ENCODE data around the gene SDHAF1. TPM values are rescaled to one million over a fixed set of nuclear protein-coding genes. Genes with fewer than 3 reads are reported as not detected.

SDHAF1 gene
- total and polyA plus RNA-seq, 2 of the 8 experiments (the other 6 are each of a cell fraction or from before 2014, with no cell fraction given), result 16.0 to 21.3 TPM

- Histone ChIP-seq H3K4ac (replicated peaks; ENCODE audit: insufficient read length, low read depth, low read length) (no peak overlapping the region), H2AK5ac (ENCODE audit: low read depth, low read length) (no peak overlapping the region), H3K56ac (replicated peaks; ENCODE audit: insufficient read length, low read depth, low read length) (no peak overlapping the region), H3K36me3 (ENCODE audit: control insufficient read depth in 2 of 4, insufficient read depth in 4 of 4, low read length in 3 of 4) (no peaks in the 10 kb centered on the region), H2BK120ac (replicated peaks; ENCODE audit: low read depth, low read length) (no peak overlapping the region), H3K4me2 (ENCODE audit: insufficient read depth in 1 of 2, low read depth in 2 of 2, low read length in 2 of 2) (peak overlapping the region; percentile 54 to 70), H3K27ac (ENCODE audit: low read depth, low read length) (no peak overlapping the region), H3K14ac (ENCODE audit: insufficient read length) (no peak overlapping the region), H4K5ac (ENCODE audit: insufficient read length, low read depth, low read length) (no peak overlapping the region), H2BK12ac (ENCODE audit: low read depth, low read length) (no peak overlapping the region), H2AFZ (ENCODE audit: low read length) (no peak overlapping the region; the same call in 1 of the 2 replicates), H2BK20ac (ENCODE audit: low read length) (no peak overlapping the region), H2BK15ac (ENCODE audit: low read length) (no peak overlapping the region), H3K79me2 (ENCODE audit: control insufficient read depth in 1 of 2, insufficient read depth in 2 of 2, low read length in 2 of 2) (no peaks in the 10 kb centered on the region), H3K9ac (replicated peaks in 1 of 4; ENCODE audit: extremely low read depth in 1 of 4, low read depth in 3 of 4, low read length in 3 of 4) (no peak overlapping the region), H3K4me3 (ENCODE audit: extremely low read depth in 1 of 4, insufficient read depth in 2 of 4, low read depth in 3 of 4, low read length in 4 of 4) (peak overlapping the region; percentile 23 to 58 (median 33)), H4K20me1 (replicated peaks in 1 of 2; ENCODE audit: control insufficient read depth in 1 of 2, insufficient read depth in 2 of 2, low read length in 2 of 2) (no peaks in the 10 kb centered on the region), H3K79me1 (ENCODE audit: low read depth, low read length) (no peaks in the 10 kb centered on the region), H4K91ac (replicated peaks; ENCODE audit: insufficient read length, low read length) (no peak overlapping the region), H3K4me1 (replicated peaks in 1 of 4; ENCODE audit: control insufficient read depth in 3 of 4, insufficient read depth in 4 of 4, low read length in 3 of 4) (0 out of 7 replicates have a peak, but pooled peaks cover 0 to 4% (median 0%) of the 10 kb centered on the region in 4 experiments), H3K27me3 (replicated peaks in 1 of 4; ENCODE audit: control insufficient read depth in 3 of 4, extremely low read depth in 1 of 4, insufficient read depth in 3 of 4, low read length in 3 of 4) (peaks cover 0 to 16% (median 13%) of the 10 kb centered on the region in 4 experiments; a peak in 5 of 7 replicates), H3K18ac (ENCODE audit: extremely low read depth, low read length) (no peak overlapping the region), H2BK5ac (ENCODE audit: low read depth, low read length) (no peak overlapping the region), H3K23ac (ENCODE audit: insufficient read length) (no peak overlapping the region), H4K8ac (ENCODE audit: extremely low read depth, insufficient read depth, low read length) (no peak overlapping the region), H3K9me3 (ENCODE audit: insufficient read depth in 2 of 2, low read depth in 1 of 2, low read length in 1 of 2) (no peaks in the 10 kb centered on the region; a peak in 1 of 4 replicates), H3K23me2 (ENCODE audit: low read depth, low read length) (peaks cover 4% of the 10 kb centered on the region; the same call in 1 of the 2 replicates)
- ChIA-PET POLR2A (ENCODE audit: partially characterized antibody) (interaction anchor here (1.6 kb wide), 1 partner anchor 9 kb away, joined by 5 read pairs; no protein-coding TSS in a partner anchor), CTCF (ENCODE audit: partially characterized antibody) (interaction anchor here (1.1 to 3.0 kb wide), 4 partner anchors 9 to 175 kb away, joined by 3 to 15 read pairs (median 4); no protein-coding TSS in a partner anchor)
- DNase-seq (ENCODE audit: low read depth in 1 of 2, low spot score in 2 of 2), result peak in 1 of 2 experiments; percentile 80
- 20% methylated on average over 26 of the region's 54 CpGs; no CpG with 5 or more reads in 1 of the 2 experiments for WGBS, 2 experiments (ENCODE audit: extremely low coverage in 1 of 2, insufficient coverage in 1 of 2, insufficient read length in 1 of 2, insufficient replicate concordance in 2 of 2, low coverage in 1 of 2, low lambda C conversion rate in 2 of 2, missing lambda C conversion rate in 1 of 2)
- FAIRE-seq, result no peak
- TF ChIP-seq TAF1 (IDR thresholded peaks at IDR 0.05; ENCODE audit: low read depth, low read length) (no peak), GABPA (IDR thresholded peaks at IDR 0.05; ENCODE audit: borderline replicate concordance, insufficient read depth, low read length) (no peak), RBBP5 (IDR thresholded peaks at IDR 0.05; ENCODE audit: borderline replicate concordance, low read depth, low read length) (no peak), MAX (IDR thresholded peaks at IDR 0.05) (peak; percentile 70), HDAC2 (IDR thresholded peaks at IDR 0.05; ENCODE audit: borderline replicate concordance in 1 of 2, low read depth in 2 of 2, low read length in 2 of 2) (peak in 1 of 2 experiments; percentile 39; a peak in 1 of 4 replicates)
Measured at GRCh38 chr19:35986664-35987570, 8.1 kb upstream of the SDHAF1 start.

All from H1 (cell line).